ENCODE results near the gene PDCD7. TPM values are rescaled to one million over a fixed set of nuclear protein-coding genes. Genes with fewer than 3 reads are reported as not detected.

The PDCD7 gene
- total RNA-seq, 1 donor from 2014 or later, result 12.3 TPM

- Histone ChIP-seq H4K20me1 (ENCODE audit: insufficient read depth, low read length) (no peaks in the 10 kb centered on the region), H3K27me3 (ENCODE audit: insufficient read depth, low read length) (peaks cover 25% of the 10 kb centered on the region), H3K27ac (ENCODE audit: low read depth, low read length) (no peak overlapping the region), H3K9me3 (ENCODE audit: insufficient read depth, low read depth, low read length) (no peaks in the 10 kb centered on the region), H3K79me2 (ENCODE audit: insufficient read depth, low read length) (no peaks in the 10 kb centered on the region), H3K4me2 (ENCODE audit: low read length) (peak overlapping the region; percentile 30), H2AFZ (ENCODE audit: low read depth, low read length) (no peak overlapping the region), H3K9ac (ENCODE audit: low read length) (no peak overlapping the region), H3K4me3 (ENCODE audit: insufficient read depth, low read depth, low read length) (no peak overlapping the region), H3K36me3 (ENCODE audit: insufficient read depth, low read length) (no peaks in the 10 kb centered on the region), H3K4me1 (ENCODE audit: insufficient read depth, low read length) (peaks cover 28% of the 10 kb centered on the region)
- DNase-seq (ENCODE audit: low read depth), result no peak
- no peak for FAIRE-seq
- TF ChIP-seq EZH2 (IDR thresholded peaks at IDR 0.05; ENCODE audit: insufficient read depth, low read length) (no peak), CTCF (IDR thresholded peaks at IDR 0.05; ENCODE audit: insufficient read depth, low read depth, low read length) (no peak)
- Mint-ChIP-seq H3K4me3 (ENCODE audit: unreplicated experiment) (no peak overlapping the region), H3K4me1 (ENCODE audit: low read depth, unreplicated experiment) (peaks cover 19% of the 10 kb centered on the region), H3K27me3 (ENCODE audit: low read depth, unreplicated experiment) (peaks cover 31% of the 10 kb centered on the region), H3K36me3 (ENCODE audit: low read depth, unreplicated experiment) (no peaks in the 10 kb centered on the region), H3K27ac (ENCODE audit: unreplicated experiment) (no peak overlapping the region), H3K9me3 (ENCODE audit: unreplicated experiment) (peaks cover 2% of the 10 kb centered on the region)
Measured at GRCh38 chr15:65069779-65070546, 63.6 kb downstream of the PDCD7 start.

GRCh38 chr15:65069179-65069578 is 64.4 kb downstream of the PDCD7 start:
- H3K4me3 Mint-ChIP-seq (ENCODE audit: unreplicated experiment), result peak overlapping the region; percentile 11
- H3K27me3 ChIP-seq (ENCODE audit: insufficient read depth, low read length), result peaks cover 29% of the 10 kb centered on the region
- no peaks in the 10 kb centered on the region for H3K79me2 ChIP-seq (ENCODE audit: insufficient read depth, low read length)
- no peak overlapping the region for H2AFZ ChIP-seq (ENCODE audit: low read depth, low read length)
- no peaks in the 10 kb centered on the region for H3K36me3 Mint-ChIP-seq (ENCODE audit: low read depth, unreplicated experiment)
- no peak for TF ChIP-seq EZH2 (IDR thresholded peaks at IDR 0.05; ENCODE audit: insufficient read depth, low read length)
- TF ChIP-seq CTCF (IDR thresholded peaks at IDR 0.05; ENCODE audit: insufficient read depth, low read depth, low read length), result no peak
- H3K9ac ChIP-seq (ENCODE audit: low read length), result no peak overlapping the region
- no peaks in the 10 kb centered on the region for H3K36me3 ChIP-seq (ENCODE audit: insufficient read depth, low read length)
- H3K4me2 ChIP-seq (ENCODE audit: low read length), result peak overlapping the region; percentile 30
- peaks cover 19% of the 10 kb centered on the region for H3K4me1 Mint-ChIP-seq (ENCODE audit: low read depth, unreplicated experiment)
- H3K27me3 Mint-ChIP-seq (ENCODE audit: low read depth, unreplicated experiment), result peaks cover 31% of the 10 kb centered on the region
- H3K9me3 Mint-ChIP-seq (ENCODE audit: unreplicated experiment), result peaks cover 2% of the 10 kb centered on the region
- H3K27ac ChIP-seq (ENCODE audit: low read depth, low read length), result no peak overlapping the region
- H3K4me1 ChIP-seq (ENCODE audit: insufficient read depth, low read length), result peaks cover 28% of the 10 kb centered on the region
- DNase-seq (ENCODE audit: low read depth), result peak; percentile 94
- H3K27ac Mint-ChIP-seq (ENCODE audit: unreplicated experiment), result no peak overlapping the region
- no peak overlapping the region for H3K4me3 ChIP-seq (ENCODE audit: insufficient read depth, low read depth, low read length)
- H3K9me3 ChIP-seq (ENCODE audit: insufficient read depth, low read depth, low read length), result no peaks in the 10 kb centered on the region
- H4K20me1 ChIP-seq (ENCODE audit: insufficient read depth, low read length), result no peaks in the 10 kb centered on the region
- no peak for FAIRE-seq

- Histone ChIP-seq H3K4me2 (ENCODE audit: low read length) (peak overlapping the region; percentile 60), H3K36me3 (ENCODE audit: insufficient read depth, low read length) (no peaks in the 10 kb centered on the region), H4K20me1 (ENCODE audit: insufficient read depth, low read length) (no peaks in the 10 kb centered on the region), H3K27ac (ENCODE audit: low read depth, low read length) (no peak overlapping the region), H3K9me3 (ENCODE audit: insufficient read depth, low read depth, low read length) (no peaks in the 10 kb centered on the region), H2AFZ (ENCODE audit: low read depth, low read length) (no peak overlapping the region), H3K79me2 (ENCODE audit: insufficient read depth, low read length) (no peaks in the 10 kb centered on the region), H3K4me1 (ENCODE audit: insufficient read depth, low read length) (peaks cover 28% of the 10 kb centered on the region), H3K27me3 (ENCODE audit: insufficient read depth, low read length) (peaks cover 33% of the 10 kb centered on the region), H3K4me3 (ENCODE audit: insufficient read depth, low read depth, low read length) (no peak overlapping the region), H3K9ac (ENCODE audit: low read length) (no peak overlapping the region)
- Mint-ChIP-seq H3K9me3 (ENCODE audit: unreplicated experiment) (peaks cover under 1% of the 10 kb centered on the region), H3K27me3 (ENCODE audit: low read depth, unreplicated experiment) (peaks cover 32% of the 10 kb centered on the region), H3K36me3 (ENCODE audit: low read depth, unreplicated experiment) (no peaks in the 10 kb centered on the region), H3K4me3 (ENCODE audit: unreplicated experiment) (peak overlapping the region; percentile 12), H3K27ac (ENCODE audit: unreplicated experiment) (no peak overlapping the region), H3K4me1 (ENCODE audit: low read depth, unreplicated experiment) (peaks cover 19% of the 10 kb centered on the region)
- TF ChIP-seq EZH2 (IDR thresholded peaks at IDR 0.05; ENCODE audit: insufficient read depth, low read length) (no peak), CTCF (IDR thresholded peaks at IDR 0.05; ENCODE audit: insufficient read depth, low read depth, low read length) (no peak)
- DNase-seq (ENCODE audit: low read depth) (no peak), FAIRE-seq (no peak)
Measured at GRCh38 chr15:65068403-65068788, 65.2 kb downstream of the PDCD7 start.

Data from astrocyte (in vitro differentiated cells and primary cell).